HG02884 (cell line): Measurements from ENCODE around the gene COL9A3.
A peak's percentile ranks its signal among the peaks of the same experiment; 100 is the strongest.

Experiments
- ATAC-seq: cut with Tn5 transposase; IDR thresholded peaks from one replicate; pipeline ENCODE4 v1.9.1; 2021; ENCODE audit warnings: mild to moderate bottlenecking, moderate library complexity; ENCODE audit not compliant: unreplicated experiment

The COL9A3 gene

DNA sequence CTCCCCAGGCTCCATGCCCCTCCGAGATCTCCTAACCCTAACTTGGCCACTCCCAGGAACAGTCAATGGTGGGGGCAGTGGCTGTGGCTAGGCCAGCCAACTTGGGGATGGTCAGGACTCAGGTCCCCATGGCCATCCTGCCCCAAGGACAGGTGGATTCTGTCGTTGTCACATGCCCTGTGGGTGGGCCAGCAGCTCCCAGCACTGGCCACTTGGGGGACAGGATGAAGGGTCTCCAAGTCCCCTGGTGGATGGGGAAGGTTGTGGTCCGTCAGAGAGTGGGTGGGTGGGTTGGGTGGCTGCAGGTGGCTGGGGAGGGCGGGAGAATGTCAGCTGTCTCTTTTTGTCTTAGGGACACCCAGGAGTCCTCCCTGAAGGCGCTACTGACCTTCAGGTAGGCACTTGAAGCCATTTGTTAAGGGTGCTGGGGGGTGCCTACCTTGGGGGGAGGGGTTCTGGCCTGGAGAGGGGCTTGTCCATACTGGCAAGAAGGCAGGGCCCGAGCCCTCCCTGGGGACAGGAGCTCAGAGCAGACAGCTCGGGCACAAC is 5.5 kb downstream of the COL9A3 start:
- no peak for ATAC-seq

DNA sequence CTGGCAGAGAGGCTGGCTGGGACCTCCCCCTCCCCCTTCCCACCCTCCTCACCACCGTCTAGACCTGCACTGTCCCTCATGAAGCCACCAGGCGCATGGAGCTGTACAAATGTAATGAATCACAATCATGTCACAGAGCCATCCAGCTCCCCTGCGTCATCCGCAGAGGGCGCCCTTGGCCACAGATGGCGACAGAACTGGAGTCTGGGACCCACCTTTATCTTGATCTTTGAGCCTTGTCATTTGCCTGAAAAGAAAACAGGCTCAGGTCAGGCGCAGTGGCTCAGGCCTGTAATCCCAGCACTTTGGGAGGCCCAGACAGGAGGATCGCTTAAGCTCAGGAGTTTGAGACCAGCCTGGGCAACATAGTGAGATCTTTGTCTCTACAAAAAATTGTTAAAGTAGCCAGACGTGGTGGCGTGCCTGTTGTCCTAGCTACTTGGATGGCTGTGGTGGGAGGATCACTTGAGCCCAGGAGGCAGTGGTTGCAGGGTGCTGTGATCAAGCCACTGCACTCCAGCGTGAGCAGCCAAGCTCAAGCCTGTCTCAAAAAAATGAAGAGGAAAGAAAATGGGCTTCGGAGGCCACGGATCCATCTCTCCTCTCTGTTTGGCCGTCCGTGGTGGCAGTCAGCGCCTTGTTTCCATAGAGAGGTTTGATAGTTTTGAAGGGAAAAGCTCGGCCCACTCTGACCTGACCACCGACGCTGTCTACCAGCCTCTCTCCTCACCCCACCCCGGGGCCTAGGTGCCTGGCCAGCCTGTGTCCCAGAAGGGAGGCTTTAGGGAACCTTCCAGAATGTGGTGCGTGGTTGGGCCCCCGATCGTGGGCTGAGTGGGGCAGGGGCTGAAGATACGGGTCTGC is 6.2 kb downstream of the COL9A3 start:
- no peak for ATAC-seq

DNA sequence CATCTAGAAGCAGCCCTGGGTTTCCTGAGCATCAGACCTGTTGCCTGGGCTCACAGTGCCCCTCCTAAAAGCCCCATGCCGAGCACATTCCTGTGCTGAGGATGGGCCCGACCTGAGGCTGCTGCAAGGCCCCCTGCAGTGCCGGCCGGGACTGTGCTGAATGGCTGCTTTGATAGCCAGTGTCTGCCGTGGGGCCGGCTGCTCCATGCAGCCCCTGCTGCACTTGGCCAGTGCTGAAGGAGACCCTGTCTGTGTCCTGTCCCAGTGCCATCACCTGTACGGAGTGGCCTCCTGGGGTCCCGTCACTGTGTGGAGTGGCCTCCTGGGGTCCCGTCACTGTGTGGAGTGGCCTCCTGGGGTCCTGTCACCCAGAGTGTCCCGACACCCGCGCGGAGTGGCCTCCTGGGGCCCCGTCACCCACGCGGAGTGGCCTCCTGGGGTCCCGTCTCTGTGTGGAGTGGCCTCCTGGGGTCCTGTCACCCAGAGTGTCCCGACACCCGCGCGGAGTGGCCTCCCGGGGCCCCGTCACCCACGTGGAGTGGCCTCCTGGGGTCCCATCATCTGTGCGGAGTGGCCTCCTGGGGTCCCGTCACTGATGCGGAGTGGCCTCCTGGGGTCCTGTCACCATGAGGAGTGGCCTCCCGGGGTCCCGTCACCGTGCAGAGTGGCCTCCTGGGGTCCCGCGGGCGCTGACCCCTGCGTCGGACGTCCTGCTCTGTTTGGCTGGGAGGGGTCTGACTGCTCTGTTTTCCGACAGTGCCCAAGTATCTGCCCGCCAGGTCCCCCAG is 7.0 kb downstream of the COL9A3 start:
- no peak for ATAC-seq

DNA sequence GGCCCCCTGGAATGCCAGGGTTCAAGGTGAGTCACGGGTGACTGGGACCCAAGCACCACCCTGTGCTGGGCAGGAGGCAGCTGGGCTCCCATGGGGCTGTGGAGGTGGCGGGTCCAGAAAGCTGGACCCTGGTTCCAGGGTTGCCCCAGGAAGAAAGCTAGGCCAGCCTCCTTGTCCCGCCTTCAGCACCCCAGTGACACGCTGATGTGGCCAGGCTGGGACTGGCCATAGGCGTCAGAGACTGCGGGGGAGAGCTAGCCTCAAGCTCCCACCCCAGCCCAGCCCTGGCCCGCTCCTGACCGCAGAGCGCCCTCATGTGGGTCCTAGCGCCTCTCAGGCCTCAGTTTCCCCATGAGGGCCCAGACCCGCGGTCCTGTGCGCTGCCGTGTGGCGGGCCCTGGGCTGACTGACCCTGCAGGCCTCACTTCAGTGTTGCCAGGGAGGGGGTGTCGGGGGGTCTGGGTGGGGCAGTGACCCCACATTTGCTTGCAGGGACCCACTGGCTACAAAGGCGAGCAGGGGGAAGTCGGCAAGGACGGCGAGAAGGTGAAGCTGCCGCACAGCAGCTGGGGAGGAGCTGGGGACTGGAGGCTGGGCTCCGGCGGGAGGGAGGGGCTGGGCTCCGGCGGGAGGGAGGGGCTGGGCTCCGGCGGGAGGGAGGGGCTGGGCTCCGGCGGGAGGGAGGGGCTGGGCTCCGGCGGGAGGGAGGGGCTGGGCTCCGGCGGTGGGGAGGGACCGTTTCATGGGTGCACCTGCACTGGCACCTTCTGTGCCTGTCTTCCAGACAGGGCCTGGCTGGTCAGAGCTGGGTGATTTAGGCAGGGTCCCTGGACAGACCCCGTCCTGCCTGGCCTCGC is 7.9 kb downstream of the COL9A3 start:
- ATAC-seq = no peak

DNA sequence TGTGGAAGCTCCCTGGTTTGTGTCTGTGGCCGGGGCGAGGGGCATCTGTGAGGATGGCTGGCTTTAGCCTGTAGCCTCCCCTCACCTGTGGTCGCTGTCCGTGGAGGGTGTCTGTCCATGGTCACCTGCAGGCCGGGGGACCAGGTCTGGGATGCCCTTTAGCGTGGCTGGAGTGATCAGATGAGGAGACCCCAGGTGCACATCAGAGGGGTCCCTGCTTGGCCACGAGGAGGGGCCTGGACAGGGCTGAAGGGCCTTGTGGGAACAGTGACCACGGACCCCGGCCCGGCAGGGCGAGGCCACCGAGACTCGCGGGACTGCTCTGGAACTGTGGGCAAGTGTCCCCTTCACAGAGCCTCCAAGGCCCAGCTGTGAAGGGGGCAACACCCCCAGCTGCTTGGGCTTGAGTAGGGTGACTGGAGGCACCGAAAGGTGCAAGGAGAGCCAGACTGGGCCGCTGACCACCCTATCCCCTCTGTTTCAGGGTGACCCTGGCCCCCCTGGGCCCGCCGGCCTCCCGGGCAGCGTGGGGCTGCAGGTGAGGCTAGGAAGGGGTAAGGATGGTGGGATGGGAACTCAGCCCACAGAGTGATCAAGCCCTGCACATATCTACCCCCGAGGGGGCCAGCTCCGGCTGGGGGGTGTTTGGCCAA is 8.6 kb downstream of the COL9A3 start:
- no peak for ATAC-seq

DNA sequence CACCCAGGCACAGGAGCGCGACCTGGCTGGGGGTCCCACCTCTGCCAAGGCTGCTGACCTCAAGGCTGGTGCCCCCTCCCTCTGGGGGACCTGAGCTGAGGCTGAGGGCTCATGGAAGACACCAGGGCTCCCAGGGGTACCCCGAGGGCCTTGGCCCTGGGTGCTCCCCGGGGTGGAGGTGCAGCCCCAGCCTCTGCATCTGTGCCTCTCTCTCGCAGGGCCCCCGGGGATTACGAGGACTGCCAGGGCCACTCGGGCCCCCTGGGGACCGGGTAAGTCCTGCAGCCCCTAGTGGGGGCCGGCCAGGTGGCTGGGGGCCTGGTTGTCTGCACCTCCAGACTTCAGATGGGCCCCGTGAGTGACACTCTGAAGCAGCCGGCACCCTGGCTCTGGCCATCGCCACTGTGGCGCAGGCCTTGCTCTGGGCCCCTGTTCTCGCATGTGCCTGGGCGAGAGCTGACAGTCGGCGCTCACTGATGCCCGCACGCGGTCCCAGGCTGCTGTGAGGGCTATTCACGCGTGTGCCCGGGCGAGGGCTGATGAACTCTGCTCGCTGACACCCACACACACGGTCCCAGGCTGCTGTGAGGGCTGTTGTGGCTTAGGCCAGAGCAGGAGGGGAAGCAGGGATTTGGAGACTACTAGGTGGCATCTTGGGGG is 9.3 kb downstream of the COL9A3 start:
- ATAC-seq = no peak

DNA sequence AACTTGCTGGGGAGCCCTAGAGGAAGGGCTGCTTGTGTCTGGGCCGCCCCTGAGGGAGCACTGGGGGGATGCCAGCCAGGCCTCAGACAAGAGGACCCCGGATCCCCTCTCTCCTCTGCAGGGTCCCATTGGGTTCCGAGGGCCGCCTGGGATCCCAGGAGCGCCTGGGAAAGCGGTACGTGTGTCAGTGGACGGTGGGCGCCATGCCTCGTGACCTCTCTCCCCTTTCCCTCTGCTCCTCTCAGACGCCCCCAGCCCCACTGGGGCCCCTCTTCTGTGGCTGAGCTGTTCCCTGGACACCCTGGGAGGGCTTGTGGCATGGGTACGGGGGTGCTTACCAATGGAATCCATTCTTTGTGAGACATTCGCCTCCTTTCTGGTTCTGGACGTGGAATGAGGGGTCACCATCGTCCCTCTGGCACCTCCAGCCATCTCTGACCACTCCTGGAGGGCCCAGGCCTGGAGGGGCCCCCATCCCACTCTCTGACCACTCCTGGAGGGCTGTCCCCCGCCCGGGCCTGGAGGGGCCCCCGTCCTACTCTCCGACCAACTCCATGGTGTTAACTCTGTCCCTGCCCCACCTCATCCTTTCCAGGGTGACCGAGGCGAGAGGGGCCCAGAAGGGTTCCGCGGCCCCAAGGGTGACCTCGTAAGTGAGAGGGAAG is 9.9 kb downstream of the COL9A3 start:
- no peak for ATAC-seq

DNA sequence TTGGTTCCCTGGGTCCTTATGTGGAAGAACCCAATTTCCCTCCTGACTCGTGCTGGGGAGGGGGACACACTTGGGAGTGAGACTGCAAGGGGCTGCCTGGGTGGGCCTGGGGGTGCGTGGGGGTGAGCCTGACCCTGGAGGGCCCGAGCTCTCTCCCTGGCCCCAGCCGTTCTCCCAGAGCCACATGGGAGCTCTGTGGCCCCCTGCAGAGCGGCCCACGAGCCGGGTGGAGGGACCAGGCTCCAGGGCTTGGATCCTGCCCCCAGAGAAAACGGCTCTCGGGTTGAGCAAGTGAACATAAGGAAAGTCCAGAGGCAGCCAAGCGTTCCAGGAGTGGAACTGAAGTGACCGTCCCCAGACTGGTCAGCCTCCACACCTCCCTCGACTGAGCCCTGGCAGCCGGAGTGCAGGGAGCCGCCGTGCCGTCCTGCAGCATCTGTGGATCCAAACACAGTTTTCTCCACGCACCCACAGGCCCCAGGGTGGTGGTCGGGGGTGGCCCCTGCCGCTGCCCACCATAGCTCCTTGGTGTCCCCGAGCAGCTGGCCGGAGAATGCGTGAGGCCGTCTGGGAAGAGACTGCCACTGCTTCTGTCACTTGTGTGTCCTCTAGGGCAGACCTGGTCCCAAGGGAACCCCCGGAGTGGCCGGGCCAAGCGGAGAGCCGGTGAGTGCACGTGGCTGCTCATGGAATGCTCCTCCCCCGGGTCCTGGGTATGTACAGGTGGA is 10.6 kb downstream of the COL9A3 start:
- no peak for ATAC-seq

DNA sequence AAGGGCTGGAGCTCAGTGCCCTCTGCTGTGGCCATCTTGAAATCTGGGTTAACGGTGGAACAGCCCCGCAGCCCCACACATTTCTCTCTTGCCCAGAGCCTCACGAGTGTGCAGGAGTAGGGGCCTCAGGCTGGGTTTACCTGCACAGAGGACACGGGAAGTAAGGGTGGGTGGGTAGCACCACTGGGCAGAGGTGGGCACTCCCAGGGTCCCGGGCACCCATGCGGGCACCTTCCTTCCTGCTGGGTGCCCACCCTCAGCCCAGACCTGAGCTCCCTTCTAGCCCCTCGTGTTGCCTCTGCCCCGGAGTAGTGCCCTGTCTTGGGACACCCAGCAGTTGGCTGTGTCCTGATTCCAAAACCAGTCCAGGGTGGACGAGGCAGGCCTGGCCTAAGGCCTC is 11.2 kb downstream of the COL9A3 start:
- ATAC-seq = no peak

DNA sequence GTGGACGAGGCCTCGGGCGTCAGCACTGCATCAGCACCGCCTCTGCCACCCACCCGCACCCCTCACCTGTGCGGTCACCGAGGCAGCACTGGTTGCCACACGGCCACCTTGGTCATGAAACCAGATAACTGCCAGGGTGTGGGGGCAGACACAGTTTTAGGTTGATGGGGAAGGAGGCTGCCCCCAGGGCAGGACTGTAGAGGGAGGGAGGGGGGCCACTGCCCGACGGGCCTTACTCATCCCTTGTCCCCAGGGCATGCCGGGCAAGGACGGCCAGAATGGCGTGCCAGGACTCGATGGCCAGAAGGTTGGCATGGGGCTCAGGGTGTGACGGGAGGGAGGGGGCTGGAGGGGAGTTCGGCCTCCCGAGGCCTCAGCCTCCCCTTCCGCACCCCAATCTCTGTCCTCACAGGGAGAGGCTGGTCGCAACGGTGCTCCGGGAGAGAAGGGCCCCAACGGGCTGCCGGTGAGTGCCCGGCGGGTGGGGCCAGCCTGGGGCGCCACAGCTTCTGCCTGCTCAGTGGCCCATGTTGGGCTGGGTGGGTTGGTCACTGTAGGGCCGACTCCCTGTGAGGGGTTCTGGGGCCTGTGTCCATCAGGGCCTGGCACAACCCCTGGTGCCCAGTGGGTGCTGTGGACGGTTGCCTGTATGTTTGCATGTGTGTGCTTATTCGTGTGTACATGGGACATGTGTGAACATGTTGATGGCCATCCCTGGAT is 11.8 kb downstream of the COL9A3 start:
- ATAC-seq = no peak

DNA sequence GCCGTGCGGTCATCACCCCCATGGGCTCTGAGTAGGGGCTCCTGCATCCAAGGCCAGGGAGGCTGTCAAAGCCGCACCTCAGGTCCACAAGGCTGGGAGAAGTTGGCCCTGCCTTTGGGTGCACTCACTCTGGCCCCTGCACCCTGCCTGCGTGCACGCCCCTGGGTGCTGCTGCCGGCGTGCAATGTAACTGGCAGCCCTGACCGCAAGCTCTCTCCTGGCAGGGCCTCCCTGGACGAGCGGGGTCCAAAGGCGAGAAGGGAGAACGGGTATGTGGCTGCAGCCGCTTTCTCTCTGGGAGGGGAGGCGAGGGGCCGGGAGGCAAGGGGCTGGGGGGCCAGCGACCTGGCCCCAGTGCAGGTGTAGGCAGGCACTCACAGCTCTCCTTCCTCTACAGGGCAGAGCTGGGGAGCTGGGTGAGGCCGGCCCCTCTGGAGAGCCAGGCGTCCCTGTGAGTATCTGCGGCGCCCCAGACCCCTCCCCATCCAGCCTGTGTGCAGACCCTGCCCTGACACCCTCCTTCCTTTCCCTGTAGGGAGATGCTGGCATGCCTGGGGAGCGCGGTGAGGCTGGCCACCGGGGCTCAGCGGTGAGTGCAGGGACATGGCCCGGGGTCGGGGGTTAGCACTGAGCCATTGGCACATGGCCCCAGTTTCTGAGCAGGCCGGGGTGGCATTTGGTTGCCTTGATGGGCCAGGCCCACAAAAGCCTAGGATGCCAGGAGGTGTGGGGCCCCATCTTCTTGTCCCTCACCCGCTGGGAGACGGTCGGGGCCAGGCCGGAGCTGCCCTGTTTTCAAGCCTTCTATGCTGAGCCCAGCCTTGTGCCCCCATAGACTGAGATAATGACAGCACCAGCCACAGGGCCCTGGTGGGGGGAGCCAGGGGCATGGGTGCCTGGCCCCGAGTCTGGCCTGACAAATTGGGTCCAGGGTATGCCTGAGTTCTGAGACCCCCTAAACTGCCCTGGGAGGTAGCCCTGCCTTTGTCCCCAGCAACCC is 12.7 kb downstream of the COL9A3 start:
- no peak for ATAC-seq

DNA sequence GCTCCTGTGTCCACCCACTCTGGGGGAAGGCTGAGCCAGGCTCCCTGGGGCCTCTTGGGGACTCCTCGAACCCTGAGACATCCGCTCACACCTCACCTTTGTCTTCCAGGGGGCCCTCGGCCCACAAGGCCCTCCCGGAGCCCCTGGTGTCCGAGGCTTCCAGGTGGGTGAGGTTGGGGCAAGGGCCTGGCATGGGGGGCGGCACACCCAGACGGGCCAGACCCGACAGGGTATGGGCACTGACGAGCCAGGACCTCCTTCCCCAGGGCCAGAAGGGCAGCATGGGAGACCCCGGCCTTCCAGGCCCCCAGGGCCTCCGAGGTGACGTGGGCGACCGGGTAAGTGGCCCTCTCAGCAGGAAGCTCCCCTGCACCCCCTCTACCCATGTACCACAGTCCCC is 13.4 kb downstream of the COL9A3 start:
- ATAC-seq = no peak

DNA sequence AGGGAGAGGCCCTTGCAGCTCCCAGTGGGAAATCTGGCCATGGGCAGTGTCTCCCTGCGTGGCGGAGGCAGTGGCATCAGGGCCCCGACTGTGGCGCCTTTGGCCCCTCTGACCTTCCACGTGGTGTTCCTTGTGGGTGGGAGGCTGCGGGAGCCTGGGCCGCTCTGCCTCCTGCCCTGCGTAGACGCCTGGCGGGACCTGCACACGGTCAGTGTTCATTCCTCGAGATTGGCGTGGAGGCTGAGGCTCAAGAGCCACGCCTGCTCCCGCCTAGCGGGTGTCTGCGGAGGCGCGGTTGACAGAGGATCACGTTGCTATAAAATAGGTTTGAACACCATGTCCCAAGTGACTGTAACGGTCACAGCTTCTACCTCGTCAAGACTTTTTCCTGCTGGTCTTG is 14.0 kb downstream of the COL9A3 start:
- ATAC-seq = no peak

DNA sequence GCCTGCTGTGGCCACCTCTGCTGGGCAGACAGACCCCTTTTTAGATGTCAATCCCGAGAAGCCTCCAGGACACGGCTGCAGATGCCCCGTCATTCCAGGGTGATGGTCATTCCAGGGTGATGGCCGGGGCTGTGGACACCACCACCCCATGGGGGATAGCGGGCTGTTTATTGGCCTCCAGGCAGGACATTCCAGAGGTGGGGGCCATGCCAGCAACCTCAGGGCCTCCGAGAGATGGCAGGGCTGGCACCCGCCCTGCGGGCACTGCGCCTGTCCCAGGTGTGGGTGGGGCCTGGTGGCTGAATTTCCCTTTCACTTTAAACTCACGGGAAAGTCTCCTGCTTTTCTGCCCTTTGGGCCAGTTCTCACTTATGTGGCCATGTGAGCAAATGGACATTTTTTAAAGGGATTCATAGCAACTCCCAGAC is 14.5 kb downstream of the COL9A3 start:
- no peak for ATAC-seq

DNA sequence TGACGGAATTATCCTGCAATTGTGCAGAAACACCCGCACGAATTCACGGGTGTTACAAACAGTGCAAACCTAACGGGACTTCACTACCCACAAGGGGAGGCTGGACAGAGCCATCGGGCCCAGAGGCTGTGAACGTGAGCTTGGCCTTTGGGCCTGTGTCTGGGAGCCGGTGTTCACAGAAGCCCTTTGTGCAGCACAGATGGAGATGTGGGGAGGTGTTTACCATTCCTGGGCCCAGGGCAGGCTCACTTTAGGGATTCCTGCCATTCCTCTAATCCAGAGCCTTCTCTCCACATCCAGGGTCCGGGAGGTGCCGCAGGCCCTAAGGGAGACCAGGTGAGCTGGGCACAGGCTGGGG is 15.0 kb downstream of the COL9A3 start:
- no peak for ATAC-seq

DNA sequence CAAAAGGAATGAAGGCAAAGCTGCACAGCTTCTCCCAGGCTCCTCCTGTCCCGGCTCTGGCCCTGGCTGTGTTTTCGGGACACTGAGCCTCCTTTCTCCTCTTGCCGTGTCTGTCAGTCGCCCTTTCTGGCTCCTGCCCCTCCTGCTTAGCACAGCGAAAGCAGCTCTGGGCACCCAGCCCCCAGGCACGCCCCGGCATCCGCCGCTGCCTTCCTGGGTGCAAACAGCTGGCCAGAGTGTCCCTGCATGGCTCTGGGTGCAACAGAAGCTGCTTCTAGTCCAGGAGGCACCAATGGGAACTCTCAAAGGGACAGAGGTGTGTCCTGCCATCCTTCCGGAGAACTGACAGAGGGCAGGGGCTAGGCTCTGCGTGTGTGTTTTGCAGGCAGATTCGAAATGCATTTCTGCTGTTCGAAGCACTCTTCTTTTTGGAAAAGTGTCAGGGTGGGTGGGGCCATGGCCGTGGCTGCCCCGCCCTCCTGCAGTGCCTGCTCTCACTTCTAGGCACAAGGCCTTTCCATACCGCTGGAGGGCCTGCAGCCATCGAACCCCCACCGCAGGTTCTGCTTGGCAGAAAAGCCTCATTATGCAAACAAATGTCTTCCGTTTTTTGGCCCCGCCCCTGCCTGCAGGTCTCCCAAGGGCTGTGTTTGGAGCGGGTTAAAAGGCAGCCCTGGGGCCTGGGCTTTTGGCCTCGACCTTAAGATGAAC is 15.5 kb downstream of the COL9A3 start:
- peak; percentile 77 for ATAC-seq
